ENCODE data around the gene PLPPR3.
A peak's percentile ranks its signal among the peaks of the same experiment; 100 is the strongest.

The PLPPR3 gene

DNA sequence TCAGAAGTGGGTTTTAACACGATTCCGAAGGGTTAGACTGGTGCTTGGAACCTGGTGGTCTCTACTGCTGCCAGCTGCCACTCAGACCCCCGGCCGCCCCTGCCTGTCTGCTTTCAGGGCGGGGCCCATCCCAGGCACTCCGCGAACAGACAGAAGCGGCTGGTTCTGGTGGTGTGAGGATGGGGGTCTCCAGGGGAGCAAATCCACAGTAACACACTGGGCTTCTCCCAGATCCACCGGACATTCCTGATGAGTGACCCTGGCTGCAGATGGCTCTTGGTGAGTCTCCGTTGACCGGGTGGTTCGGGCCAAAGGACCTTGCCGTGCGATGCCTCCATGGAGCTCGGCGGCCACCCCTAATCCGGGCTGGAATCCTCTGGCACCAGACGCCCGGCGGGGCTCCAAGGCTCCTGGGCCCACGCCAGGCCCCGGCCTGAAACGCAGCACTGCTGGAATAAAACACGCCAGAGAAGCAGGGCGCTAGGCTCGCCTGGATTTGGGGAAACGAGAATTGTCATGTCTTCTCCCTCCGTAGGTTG lies 26.6 kb downstream of the PLPPR3 start:
- no peak for DNase-seq

DNA sequence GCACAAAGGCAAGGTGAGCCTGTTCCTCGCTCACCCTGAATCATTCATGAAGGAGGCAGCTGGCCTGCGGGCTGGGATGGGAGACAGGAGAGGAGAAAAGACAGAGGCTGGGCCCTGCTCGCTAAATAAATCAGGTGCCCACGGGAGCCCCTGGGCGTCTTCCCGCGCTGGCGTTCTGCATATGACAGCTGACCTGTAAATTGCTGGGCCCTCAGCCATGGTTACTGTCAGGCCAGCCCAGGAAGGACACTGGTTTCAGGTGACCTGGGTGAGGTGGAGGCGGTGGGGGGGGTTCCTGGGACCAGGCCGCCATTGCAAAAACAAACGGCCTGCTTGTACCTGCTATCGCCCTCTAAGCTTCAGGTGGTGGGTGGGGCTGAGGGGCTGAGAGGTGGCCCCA lies 27.9 kb downstream of the PLPPR3 start:
- no peak for DNase-seq

DNA sequence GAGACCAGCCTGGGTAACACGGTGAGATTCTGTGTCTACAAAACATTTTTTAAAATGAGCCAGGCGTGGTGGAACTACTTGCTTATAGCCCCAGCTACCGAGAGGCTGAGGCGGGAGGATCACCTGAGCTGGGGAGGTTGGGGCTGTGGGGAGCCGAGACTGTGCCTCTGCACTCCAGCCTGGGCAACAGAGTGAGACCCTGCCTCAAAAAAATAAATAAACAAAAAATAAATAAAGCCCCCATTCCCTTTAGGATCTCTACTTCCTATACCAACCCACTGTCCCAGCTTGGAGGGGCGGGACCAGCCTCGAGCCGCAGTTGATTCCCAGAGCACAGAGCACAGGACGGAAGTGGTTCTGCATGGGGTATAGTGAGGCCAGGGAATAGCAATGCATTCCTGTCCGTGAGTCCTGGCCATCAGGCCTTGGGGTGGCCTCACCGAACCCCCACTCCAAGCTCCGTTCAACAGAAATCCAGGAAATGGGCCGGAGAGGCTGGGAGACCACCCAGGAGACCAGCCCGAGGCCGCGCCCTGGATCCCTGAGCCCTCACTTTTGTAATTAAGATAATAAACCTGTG lies 29.4 kb downstream of the PLPPR3 start:
- DNase-seq = no peak

DNA sequence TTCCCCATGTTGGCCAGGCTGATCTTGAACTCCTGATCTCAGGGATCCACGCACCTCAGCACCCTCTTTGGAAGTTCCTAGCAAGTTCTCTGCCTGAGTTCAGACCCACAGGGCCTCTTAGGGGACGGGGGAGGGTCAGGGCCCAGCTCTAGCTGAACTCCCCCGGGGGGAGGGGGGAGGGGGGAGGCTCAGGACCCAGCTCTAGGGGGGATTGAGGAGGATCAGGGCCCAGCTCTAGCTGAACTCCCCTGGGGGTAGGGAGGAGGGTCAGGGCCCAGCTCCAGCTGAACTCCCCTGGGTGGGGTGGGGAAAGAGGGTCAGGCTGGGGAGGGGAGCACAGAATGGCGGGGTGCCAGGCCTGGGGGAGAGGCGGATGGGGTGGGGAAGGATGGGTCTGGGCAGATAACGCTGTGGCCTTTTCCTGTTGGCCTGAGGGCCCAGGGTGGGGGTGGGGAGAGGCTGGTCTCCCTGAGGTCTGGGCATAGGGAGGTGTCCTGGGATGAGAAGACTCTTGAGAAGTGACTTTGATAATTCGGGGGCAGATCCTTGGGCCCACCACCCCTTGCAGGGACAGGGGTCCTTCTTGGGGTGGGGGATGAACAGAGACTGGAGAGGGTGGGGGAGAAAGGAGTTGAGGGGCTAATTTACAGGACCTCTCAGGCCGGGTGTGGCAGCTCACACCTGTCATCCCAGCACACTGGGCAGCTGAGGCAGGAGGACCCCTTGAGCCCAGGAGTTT lies 30.0 kb downstream of the PLPPR3 start:
- DNase-seq = no peak

DNA sequence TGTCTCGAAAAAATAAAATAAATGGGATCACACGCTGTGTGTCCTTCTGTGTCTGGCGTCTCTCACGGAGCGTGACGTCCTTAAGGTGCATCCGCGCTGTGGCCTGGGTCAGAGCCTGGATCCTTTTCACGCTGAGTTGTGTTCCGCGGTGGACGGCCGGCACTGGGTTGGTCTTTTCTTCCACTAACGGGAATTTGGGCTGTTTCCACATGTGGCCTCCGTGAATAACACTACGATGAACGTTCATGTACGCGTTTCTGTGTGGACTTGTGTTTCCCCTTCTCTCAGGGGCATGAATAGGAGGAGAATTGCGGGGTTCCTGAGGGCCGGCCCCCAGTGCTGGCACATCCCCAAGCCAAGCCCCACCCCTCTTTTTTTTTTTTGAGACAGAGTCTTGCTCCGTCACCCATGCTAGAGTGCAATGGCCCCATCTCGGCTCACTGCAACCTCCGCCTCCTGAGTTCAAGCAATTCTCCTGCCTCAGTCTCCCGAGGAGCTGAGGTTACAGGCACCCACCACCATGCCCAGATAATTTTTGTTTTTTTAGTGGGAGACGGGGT lies 30.7 kb downstream of the PLPPR3 start:
- DNase-seq = no peak

DNA sequence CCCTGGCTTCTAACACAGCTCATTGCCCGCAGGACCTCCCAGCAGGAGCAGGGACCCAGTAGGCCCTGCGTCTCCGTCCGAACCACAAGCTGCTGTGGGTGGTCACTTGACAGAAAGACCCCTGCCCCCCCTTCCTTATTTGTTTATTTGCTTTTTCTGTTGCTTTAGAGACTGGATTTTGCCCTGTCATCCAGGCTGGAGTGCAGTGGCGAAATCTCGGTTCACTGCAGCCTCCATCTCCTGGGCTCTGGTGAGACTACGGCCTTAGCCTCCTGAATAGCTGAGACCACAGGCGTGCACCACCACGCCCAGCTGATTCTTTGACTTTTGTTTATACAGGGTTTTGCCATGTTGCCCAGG lies 32.1 kb downstream of the PLPPR3 start:
- DNase-seq = no peak

DNA sequence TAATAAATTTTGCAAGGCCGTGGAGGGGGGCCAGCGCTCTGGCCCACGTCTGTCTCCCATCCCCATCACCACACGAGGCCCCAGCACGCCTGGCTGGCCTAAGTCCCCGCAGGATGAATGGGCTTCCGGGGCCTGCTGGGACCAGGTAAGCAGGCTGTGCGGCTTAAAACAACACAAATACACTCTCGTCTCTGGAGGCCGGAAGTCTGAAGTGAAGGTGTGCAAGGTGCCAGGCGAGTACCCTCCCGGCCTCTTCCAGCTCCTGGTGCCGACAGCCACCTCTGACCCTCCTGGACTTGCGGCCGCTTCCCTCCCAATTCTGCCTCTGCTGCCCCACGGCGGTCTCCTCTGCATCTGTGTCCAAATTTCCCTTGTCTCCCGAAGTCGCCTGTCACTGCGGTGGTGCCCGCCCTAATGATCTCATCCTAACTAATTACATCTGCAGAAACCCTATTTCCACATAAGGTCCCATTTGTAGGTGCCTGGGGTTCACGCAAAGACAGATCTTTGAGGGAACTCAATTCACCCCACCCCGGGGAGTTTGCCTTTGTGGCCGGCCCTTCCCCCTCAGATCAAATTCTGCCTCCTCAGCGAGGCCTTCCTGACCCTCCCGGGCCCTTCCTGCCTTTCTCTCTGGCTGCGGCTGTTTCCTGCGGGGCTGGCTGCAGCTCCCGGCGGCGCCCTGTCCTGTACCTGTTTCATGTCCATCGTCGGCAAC lies 32.6 kb downstream of the PLPPR3 start:
- no peak for DNase-seq

DNA sequence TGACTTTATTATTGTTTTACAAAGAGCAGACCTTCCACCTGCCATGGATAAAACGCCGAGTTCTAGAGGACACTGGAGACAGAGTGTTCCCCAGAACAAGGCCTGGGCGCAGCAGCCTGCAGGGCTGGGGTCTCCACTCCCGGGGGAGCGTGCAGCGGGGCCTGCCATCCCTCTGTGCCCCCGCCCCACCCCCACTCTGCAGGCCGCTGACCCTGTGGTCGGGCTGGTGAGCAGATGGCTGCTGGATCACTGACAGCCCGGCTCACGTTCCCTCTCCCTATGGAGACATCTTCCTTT lies 33.1 kb downstream of the PLPPR3 start:
- DNase-seq = no peak

DNA sequence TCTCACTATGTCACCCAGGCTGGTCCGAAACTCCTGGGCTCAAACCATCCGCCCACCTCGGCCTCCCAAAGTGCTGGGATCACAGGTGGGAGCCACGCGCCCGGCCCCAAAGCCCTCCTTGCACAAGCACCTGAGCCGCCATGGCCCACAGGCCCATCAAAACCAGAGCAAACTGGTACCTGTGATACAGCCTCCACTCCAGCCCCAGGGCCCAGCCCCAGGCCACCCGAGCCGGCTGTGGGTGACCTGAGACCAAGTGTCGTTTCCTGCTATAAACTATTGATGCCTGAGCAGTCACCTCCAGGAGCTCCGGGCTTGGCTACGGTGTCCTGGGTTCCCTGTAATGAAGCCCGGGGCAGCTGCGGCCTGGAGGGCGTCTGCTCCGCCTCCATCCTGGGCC lies 34.2 kb downstream of the PLPPR3 start:
- no peak for DNase-seq

DNA sequence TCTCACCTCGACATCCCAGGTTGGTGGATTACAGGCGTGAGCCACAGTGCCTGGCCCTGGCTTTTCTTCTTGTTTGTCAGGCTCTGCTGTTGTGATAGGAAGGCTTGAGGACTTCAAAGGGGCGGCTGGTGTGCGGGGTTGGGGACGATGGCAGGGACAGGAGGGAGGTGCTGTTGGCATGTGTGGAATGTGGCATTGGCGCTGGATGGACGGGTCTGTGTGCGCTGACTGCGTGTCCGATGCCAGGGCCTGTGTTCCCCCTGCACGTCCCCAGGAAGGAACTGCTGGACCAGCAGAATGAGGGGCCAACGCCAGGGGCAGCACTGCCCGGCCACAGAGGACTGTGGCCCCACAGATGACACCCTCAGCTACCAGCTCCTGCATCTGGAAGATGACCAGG lies 37.2 kb downstream of the PLPPR3 start:
- DNase-seq = no peak

DNA sequence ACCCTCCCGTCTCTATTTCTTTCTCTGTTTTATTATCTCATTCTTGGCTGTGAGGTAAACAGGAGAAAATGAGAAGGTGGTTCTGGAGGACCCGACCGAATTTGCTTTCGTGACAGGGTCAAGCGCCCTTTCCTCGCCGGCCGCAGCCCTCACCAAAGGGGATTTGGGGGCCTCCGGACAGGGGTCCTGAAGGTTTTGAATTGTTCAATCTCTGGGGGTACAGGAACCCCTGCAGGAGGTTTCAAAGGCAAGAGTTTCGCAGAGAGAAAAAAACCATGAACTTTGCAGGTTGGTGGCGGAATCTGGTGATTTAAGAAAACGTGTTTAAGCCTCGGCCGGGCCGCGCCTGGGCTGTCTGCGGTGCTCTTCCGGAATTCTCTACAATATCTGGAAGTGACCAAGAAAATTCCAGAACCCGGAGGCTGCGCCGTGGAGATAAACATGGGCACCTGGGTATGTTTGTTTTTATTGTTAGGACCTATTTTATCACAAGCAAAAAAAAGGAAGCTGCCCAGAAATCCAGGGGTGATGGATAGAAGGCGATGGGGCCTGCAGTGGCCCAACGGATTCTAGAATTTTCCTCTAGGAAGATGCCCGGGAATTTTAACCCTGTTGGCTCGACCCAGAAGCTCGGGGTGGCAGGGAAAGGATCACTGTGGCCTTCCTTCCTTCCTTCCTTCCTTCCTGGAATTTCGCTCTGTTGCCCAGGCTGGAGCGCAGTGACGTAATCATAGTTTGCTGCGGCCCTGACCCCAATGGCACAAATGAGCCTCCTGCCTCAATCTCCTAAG lies 38.7 kb downstream of the PLPPR3 start:
- no peak for DNase-seq

DNA sequence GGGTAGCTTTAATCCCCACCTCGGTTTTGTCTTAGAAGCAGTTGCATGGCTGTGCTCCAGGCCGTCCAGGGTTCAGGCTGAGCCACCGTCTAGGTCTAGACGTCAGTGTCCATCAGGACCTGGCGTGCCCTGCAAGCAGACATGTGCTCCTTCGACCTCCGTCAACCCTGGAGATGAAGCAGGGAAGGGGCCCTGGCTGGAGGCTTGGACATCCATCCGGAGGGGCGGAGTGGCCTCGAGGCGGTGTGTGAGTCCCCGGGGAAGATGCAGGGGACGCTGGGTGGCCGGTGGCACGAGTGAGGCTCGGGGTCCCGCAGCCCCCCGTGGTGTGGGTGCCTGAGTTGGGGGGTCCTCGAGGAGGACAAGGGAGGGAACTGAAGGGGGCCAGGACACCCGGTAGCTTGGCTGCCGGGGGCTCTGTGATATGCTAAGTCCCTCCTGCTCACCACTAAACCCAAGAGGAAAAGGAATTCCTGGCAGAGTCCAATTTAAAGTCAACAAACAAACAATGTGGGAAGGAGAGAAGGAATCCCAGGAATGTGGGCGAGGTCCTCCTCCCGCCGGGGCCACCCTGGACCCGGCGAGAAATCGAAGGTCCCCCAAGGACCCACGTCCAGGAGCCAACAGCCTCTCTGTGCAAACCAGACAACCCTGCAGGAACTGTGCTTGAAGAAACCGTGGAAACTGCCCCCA lies 39.4 kb downstream of the PLPPR3 start:
- DNase-seq = no peak

DNA sequence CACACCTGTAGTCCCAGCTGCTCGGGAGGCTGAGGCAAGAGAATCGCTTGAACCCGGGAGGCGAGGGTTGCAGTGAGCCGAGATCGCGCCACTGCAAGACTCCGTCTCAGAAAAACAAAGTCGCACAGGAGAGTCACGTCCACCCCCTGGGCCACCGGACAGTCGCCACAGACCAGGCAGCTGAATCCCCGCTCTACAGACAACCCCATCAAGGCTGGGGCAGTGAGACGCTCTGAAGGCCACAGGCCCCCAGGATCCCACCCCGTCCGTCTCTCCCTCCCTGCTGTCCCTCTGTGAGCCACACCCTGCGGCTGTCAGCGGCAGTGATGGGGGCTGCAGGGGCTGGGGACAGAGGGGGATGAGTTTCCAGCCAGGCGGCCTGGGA lies 40.0 kb downstream of the PLPPR3 start:
- no peak for DNase-seq

DNA sequence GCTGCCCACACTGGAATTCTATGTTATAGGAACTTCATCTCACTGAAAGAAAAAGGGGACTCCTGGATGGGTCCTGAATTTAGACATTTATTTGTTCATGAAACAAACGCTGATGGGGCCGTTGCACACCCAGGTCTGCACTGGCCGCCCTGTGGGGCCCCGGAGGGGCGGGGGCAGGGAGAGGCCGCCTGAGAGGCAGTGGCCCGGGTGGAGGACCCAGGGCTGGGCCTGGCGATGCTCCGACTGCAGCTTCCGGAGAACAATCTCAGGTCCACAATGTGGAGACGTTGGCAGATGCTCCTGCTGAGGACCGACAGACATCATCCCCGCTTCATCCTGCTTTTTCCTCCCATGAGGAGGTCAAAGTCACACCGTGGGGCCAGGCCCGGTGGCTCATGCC lies 40.8 kb downstream of the PLPPR3 start:
- DNase-seq = no peak

DNA sequence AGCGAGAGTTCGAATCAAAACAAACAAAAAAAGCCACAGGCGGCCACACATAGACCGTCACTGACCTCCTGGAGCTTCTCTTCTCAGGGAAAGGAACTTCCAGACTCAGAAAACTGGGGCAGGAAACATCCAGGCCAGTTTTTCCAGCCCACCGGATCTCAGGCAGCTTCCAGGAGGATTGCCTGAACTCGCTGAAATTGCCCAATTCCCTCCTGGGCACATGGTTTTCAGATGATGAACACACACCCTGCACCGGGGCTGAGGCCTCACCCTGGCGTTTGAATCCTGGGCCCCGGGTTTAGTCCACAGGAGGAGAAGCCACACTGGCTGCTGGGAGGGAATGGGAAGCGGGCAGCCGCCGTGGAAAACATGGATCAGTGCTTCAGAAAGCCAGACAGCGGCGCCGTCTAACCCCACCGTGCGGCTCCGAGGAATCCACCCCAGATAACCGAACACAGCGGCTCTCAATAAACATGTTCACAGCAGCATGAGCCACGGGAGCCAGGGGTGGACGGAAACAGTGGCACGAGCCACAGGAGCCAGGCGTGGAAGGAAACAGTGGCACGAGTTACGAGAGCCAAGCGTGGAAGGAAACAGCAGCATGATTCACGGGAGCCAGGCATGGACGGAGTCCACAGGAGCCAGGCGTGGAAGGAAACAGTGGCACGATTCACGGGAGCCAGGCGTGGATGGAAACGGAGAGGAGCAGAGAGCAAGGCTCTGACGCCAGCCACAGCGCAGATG lies 42.7 kb downstream of the PLPPR3 start:
- no peak for DNase-seq

DNA sequence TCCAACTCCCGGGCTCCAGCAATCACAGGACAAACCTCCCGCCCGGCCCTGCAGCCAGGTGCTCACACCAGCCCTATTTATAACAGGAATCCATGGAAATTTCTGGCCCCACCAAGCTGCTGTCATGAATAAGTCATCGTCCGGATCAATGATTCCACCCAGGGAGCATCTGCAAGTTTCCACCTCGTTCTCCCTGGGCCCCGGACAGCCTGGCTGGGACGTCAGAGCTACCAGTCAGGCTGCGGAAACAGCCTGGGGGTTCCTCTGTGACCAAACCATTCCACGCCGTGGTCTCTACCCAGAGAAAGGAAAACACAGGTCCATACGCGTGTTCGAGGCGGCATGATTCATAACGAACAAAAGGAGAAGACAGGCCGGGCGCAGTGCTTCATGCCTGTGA lies 45.2 kb downstream of the PLPPR3 start:
- no peak for DNase-seq

DNA sequence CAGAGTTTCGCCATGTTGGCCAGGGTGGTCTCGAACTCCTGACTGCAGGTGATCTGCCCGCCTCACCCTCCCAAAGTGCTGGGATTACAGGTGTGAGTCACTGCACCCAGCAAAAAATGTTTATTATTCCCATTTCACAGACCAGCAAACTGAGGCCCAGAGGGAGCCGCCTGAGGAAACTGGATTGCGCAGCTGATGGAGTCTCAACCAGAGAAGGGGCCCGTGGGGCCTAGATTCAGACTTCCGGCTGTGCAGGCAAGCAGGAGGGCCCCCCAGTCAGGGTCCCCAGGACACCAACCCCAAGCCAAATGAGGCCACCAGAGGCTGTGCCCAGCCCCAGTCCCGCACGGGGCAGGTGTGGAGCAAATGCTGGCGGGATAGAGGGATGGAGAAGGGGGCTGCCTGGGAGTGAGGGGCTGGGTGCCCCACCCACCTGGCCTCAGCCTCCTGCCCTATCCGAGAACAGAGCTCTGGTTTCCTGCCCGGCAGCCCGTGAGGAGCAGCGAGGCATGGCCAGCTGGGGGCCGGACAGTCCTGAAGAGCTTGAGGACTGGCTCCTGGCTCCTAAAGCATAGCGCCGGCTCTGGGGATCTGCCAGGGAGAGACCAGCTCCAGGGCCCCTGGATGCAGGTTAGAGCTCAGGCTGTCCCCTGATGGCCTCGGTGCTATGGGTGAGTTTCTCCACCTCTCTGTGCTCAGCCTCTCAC lies 48.9 kb downstream of the PLPPR3 start:
- no peak for DNase-seq

DNA sequence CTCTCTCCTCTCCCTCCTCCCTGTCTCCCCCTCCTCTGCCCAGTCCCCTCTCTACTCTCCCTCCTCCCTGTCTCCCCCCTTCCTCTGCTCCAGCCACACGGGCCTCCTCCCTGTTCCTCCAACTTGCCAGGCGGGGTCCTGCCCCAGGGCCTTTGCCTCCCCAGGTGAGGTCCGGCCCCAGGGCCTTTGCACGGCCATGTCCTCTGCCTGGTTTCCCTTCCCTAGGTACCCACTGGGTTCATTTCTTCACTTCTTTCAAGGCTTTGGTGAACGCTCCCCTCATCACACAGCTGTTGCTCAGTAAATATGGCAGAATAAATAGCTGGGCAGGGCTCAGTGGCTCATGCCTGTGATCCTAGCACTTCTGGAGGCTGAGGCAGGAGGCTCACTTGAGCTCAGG lies 49.7 kb downstream of the PLPPR3 start:
- DNase-seq = no peak

DNA sequence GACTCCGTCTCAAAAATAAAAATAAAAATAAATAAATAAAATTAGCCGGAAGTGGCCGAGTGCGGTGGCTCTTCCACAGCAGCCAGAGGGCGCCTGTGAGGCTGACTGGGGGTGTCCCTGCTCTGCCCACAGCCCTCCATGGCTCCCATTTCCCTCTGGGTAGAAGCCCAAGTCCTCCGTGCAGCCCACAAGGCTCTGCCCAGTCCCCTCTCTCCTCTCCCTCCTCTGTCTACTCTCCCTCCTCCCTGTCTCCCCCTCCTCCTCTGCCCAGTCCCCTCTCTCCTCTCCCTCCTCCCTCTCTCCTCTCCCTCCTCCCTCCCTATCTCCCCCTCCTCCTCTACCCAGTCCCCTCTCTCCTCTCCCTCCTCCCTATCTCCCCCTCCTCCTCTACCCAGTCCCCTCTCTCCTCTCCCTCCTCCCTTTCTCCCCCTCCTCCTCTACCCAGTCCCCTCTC lies 50.4 kb downstream of the PLPPR3 start:
- DNase-seq = peak; percentile 40

DNA sequence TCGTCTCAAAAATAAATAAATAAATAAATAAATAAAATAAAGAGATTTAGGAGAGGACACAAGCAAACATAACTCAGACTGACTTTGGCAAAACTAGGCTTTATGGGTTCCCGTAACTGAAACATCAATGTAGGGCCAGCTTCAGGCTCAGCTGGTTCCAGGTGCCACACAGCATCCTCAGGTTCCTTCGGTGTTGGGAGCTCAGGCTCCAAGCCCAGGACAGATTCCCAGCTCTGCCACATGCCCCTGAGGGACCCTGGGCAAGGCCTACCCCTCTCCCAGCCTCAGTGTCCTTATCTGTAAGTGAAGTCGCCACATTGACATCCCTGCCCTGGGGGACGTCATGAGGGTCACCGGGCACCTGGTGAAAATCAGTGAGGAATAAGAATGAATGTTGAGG lies 52.1 kb downstream of the PLPPR3 start:
- DNase-seq = no peak

DNA sequence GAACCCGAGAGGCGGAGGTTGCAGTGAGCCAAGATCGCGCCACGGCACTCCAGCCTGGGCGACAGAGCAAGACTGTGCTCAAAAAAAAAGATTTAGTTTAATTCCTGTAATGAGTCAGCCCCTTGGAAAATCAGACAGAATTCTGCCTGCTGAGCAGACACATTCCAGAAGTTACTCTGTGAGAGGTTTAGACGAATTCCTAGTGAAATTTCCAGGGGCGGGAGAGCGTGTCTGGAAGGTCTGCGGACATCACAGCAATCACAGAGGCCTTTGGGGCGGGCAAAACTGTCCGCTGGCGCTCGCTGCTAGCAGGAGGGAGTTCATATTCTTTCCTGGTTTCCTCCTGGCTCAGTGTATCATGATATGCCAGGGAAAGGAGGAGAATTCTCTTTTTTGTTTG lies 53.3 kb downstream of the PLPPR3 start:
- DNase-seq = no peak

Measured in RPMI8226 (cell line).